ENCODE results near the gene SMIM9.
"Not testable (repeated sequence)": the region's sequence is repeated elsewhere in the genome, so short reads cannot be mapped to it uniquely, and the experiment has no call there.

Gene SMIM9

DNA sequence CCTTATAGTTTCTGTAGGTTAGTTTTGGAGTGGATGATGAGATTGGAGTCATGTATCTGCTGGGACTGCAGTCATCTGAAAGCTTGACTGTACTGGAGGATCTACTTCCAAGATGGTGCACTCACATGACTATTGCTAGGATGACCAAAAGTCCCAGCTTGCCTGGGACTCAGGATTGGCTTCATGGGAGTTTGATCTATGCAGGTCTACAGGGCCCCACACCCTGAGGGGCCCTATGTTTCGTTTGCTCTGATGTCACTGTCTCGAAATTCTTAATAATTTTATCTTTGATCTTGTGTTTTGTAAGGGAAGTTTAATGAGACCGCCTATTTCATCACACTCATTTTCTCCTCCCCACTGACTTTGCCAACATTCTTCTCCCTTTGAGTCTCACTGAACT lies at the start of gene SMIM9:
Gene SMIM9, minus strand, starts transcription at position 101 of the 400 bp plus-strand sequence. CDS start 3,806 bp downstream, outside the sequence.
- DNase-seq, result no peak

DNA sequence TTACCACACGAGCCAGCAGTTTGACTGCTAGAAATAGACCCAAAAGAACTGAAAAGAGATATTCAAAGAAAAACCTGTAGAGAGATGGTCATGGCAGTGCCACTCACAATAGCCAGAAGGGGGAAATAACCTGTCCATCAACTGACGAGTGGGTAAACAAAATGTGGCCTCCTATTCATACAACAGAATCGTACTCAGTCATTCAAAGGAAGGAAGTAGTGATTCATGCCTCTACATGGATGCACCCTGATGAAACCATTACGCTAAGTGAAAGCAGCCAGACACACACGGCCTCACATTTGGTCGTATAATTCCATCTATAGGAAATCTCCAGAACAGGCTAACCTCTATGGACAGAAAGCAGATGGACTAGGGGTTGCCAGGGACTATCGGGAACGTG lies 49.6 kb upstream of the SMIM9 start:
- DNase-seq, result not testable (repeated sequence)

DNA sequence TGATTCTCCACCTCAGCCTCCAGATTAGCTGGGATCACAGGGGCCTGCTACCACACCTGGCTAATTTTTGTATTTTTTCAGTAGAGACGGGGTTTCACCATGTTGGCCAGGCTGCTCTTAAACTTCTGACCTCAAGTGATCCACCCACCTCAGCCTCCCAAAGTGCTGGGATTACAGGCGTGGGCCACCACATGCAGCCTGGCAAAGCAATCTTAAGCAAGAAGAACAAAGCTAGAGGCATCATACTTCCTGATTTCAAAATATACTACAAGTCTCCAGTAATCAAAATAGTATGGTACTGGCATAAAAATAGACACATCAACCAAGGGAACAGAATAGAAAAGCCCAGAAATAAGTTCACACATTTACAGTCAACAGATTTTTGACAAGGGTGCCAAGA lies 38.9 kb upstream of the SMIM9 start:
- no peak for DNase-seq

DNA sequence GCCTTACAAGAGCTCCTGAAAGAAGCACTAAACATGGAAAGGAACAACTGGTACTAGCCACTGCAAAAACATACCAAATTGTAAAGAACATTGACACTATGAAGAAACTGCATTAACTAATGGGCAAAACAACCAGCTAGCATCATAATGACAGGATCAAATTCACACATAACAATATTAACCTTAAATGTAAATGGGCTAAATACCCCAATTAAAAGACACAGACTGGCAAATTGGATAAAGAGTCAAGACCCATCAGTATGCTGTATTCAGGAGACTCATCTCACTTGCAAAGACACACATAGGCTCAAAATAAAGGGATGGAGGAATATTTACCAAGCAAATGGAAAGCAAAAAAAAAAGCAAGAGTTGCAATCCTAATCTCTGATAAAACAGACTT lies 34.1 kb upstream of the SMIM9 start:
- not testable (repeated sequence) for DNase-seq

DNA sequence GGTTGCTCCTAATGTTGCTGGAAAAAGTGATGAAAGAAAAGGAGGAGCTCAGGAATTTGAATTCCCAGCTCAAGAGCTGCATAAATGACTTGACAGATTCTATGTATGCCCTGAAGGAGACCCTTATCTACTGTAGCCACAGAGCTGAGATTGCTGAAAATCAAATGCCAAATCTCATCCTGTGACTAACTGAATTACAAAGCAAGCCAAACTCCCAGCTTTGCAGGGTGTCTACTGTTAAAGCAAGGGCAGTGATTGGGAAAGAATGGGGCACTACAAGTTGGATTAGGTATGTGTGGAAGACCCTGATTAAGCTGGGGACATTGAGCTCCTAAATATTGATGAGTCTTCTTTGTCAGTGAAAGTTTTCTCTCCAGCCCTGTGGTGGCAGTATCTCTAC lies 20.8 kb upstream of the SMIM9 start:
- DNase-seq, result no peak

DNA sequence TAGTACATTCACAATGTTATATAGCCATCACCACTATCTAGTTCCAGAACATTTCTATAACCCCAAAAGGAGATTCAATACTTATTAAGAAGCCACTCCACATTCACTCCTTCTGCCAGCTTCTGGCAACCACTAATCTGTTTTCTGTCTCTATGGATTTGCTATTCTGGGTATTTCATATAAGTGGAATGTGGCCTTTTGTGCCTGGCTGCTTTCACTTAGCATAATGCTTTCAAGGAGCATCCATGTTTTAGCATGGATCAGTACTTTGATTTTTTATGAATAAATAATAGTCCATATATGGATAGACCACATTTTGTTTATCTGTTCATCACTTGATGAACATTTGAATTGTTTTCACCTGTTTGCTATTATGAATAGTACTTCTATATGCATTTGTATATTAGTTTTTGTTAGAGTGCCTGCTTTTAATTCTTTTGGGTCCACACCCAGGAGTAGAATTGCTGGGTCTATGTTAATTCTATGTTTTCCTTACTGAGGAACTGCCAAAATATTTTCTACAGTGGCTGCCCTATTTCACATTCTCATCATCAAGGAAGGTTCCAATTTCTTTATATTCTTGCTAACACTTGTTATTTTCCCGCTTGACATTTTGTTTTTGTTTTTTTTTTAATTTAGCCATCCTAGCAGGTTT lies 16.6 kb upstream of the SMIM9 start:
- no peak for DNase-seq

DNA sequence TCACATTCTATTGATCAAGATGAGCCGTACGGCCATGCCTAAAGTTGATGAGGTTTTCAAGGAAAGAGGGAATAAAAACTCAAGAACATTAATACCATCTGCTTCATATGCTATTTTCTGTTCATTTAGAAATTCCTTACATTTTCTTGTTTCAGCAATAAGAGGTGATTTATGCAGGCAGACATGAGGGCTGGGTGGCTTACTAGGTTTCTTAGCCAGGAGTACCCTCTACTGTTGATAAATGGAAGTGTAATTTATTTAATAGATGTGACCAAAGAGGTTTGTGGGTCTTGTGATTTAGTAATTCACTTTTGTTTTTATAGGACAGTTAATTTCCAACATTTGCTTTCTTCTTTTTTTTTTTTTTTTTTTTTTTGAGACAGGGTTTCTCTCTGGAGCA lies 6.4 kb upstream of the SMIM9 start:
- no peak for DNase-seq

DNA sequence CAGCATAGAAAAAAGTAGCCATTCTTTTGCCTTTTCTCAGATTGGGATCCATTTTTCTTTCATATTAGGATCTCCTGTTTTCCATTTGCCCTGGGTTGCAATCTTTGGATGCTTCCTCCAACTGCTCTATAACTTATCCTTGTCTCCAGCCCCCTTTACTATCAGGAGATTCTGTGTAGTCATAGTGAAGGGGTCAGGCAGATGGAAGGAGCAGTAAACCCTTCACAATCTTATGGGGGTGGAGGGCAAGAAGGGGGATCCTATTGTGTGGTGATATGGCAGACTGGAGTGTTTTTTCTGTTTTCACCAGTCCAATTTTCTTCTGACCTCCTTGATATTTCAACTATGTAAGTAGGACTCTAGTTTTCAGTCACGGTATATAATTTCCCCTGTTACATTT lies 1.7 kb upstream of the SMIM9 start:
- no peak for DNase-seq

DNA sequence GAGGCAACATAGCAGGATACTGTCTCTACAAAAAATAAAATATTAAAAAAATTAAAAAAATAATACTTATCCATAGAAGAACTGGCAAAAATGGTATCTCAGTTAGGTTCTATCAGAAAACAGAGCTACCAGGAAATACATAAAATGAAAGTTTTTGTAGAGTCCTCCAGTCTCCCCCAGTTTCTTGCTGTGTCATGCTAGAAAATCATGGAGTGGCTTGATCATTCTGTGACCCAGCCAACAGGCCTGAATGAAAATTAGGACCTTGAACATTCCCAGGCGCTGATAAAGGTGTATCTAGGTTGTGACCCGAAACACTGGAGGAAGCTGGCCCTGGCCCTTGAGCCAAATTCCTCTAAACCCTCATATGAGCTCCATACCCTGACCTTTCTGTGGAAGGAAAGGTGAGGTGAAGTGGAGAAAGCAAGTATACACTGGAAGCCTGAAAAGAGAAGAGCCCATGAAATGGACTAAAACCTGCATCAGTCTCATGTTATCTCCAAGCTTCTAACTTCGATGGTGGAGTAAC lies 652 bp downstream of the SMIM9 start:
- no peak for DNase-seq

DNA sequence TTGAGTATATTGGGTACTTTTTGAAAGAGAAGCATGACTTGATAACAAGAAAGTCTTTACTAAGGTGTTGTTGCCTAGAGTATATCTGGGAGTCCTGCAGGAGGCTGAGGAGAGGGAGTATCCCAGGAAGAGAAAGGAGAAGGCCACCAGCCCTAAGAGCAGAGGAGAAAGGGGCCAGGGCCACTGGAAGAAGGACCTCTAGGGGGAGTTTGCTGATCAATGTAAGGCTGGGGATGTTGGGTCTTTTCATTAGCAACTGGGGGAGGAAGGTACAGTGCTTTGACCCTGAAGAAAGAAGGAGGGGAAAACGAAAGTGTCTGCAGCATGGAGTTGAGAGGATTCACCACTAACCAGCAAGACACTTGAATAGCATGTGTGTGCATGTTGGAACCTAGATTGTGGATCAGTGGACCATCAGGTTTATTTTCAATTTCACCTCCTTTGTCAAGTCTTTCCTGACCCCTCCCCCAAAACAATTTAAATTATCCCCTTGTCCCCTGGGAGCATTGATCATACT lies 4.5 kb downstream of the SMIM9 start:
- no peak for DNase-seq

DNA sequence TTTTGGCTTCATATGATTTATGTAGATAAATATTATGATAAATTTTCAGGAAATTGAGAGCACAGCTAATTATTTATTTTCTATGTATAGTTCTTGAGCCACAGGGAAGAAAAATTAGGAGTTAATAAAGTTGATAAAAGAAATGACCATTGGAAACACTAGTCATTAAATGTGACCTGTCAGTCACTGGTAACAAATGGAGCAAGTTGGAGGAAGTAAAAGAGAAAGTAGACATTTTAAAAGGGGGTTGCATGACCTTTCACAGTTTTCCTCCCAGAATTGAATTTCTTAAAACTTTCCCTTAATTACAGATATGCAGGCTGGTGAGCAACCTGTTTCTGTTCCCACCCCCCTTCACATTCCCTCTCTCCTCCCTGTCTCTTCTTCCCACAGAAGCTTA lies 5.3 kb downstream of the SMIM9 start:
- DNase-seq, result no peak

DNA sequence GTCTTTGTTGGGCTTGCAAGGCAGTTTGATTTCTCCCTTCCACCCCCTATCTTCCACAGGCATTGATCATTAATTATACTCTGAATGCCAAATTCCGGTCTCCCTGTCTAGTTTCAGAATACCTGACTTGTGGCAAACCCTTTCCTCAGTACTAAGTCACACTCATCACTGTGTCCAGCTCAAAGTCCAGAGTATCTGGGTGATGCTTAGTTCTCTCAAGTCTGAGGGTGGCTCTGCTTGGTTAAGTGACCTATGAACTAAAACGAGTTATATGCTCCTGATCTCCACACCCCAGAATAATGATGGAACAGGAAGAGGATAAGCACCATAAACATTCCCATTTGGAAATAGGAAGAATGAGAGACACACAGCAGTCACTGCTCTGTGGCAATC lies 6.5 kb downstream of the SMIM9 start:
- no peak for DNase-seq

DNA sequence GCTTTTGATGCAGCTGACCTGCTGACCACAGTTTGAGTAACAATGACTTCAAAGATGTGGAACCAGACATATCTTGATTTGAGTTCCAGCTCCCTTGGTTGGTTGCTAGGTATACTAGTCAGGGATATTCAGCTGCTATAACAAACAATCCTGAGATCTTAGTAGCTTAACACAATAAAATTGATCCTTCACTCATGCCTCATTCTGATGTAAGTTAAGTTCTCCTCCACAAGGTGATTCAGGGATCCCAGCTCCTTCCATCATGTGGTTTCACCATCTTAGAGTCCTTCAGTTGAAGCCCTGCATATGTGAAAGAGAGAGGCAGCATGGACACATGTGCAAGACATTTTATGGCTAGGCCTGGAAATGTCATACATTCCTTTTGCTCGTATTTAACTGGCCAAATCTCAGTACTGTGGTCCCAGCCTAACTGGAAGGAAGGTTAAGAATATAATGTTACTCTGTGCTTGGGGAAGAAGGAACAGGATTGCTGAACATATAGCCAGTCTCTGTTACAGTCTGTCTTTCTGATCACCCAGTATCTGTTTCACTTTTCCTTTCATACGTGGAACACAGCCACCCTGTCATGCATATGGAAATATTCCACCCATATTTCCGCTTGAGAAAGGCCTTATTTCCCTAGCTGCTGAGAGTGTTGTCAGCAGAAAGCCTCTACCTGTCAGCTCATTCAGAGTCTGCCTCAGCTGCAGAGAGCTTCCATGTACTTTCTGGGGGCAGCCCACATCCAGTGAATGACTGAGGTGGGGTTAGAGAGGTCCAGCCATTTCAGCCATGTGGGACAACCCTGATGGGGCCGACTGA lies 7.1 kb downstream of the SMIM9 start:
- DNase-seq, result no peak

DNA sequence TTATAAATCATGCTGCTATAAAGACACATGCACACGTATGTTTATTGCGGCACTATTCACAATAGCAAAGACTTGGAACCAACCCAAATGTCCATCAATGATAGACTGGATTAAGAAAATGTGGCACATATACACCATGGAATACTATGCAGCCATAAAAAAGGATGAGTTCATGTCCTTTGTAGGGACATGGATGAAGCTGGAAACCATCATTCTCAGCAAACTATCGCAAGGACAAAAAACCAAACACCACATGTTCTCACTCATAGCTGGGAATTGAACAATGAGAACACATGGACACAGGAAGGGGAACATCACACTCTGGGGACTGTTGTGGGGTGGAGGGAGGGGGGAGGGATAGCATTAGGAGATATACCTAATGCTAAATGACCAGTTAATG lies 8.9 kb downstream of the SMIM9 start:
- not testable (repeated sequence) for DNase-seq

DNA sequence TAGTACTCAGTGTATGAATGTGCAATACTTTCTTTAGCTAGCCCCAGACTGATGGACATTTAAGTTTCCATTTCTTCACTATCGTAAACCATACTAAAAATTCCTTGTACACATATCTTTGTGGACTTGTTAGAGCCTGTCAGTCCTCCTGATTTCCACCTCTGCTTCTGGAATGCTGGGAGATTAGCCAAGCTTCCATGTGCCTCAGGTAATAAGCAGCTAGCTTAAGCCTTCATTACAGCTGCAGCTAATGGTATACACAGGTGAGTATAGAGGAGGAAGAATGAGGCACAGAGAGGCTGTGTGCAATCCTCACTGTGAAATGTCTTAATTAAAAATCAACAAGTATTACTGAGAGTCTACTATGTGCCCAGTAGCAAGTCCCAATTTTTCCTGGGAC lies 9.8 kb downstream of the SMIM9 start:
- no peak for DNase-seq

DNA sequence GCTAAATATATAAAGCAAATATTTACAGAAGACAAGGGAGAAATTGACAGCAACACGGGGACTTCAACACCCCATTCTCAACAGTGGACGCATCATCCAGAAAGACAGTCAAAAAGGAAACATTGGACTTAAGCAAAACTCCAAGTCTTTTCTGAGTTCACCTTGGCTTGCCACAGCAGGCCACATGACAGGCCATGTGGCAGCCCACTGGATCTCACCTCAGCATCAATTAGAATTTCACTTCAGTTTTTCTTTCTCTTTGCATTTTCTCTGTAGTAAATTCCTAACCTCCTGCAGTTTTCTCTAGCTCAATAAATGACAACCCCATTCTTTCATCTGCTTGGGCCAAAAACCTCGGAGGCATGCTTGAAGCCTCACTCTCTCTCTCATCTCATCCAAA lies 12.4 kb downstream of the SMIM9 start:
- no peak for DNase-seq

DNA sequence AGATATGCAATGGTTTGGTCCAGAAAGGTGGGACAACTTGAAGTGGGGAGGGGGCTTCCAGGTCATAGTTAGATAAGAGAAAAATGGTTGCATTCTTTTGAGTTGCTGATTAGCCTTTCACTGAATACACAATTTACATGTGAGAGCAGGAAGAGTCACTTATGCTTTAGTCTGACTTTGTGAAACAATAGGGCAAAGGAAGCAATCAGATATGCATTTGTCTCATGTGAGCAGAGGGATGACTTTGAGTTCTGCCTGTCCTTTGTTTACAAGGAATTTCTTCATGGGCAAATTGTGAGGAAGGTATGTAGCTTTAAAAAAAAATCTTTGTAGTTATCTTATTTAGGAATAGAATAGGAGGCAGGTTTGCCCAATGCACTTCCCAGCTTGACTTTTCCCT lies 12.9 kb downstream of the SMIM9 start:
- DNase-seq, result no peak

DNA sequence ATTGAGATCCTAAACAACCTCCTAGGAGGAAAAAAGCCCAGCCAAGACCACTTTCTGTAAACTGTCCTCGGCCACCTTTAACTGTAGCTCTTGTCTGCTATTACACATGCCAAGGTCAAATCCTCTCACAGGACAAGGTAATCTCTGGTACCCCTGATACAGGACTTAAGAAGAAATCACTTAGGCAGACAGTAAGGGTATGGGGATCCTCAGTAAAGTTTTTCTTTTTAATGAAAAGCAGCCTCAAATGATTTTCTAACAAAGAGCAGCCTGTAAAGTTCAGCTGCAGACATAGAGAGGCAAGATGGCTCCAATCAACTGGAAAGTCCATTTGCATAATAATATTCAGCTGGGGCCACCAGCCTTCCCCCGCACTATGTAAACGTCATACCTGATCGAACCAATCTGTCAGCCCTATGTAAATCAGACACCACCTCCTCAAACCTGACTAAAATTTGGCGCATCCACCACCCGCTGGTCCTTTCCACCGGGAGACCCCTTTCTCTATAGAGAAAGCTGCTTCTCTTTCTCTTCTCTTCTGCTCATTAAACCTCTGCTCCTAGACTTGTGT lies 14.6 kb downstream of the SMIM9 start:
- DNase-seq, result no peak

DNA sequence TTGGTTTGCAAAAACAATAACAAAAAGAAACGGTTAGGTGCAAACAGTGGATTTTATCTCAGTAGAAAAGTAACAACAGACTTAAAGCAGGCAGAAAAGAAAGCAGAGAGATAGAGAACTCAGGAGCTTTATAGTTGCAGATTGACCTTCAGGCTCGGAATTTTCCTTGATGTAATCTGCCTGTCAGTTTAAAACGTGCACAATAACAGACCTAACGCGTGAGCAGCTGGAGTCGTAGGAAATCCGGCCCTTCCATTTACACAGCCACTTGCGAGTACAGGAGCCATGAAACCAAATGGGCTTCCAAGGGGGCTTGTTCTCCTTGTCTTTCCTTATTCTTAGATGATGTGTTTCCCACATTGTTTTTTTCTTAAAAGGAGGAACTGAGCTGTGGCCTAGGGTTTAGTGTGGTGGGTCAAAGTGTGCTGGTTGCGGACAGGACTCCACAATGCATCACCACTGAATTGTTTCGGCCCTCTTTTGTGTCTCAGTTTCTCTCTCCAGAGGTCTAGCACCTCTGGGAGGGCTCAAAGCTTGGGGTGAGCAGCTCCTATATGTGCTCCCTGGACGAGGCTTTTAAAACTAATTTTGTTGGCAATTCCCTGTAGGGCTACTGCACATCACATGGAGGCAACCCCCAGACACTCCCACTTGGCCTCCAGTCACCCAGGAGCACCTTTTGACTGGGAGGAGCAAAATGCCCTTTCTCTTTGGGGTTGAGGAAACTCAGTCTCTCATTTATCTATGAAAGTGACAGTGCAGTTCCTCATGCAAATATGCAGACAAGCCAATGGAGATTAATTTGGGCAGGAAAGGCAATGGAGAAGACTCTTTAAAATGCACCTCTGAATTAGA lies 15.3 kb downstream of the SMIM9 start:
- DNase-seq, result no peak

DNA sequence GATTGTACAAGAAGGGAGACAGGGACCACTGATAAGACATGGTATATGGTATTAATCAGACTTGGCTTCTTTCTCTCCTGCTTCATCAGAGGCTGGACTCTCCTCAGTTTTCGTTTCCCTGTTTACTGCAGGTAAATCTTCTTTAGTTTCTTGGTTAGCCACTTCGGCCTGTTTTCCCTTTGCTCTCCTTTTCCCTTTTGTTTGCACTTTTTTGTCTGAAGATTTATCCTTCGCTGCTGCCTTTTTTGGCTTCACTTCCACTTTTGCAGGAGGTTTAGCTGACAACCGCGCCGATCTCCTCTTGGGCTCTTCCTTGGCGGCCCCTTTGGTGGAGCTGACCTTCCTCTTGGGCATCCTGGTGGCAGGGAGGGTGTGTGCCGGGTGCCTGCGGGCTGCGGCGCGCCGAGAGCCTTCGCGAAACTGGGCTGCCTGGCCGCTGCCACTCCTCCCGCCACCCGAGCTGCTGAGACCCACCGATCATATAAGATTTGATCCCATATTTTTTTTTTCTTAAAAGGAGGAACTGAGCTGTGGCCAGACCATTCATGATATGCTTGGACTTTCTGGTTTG lies 17.3 kb downstream of the SMIM9 start:
- not testable (repeated sequence) for DNase-seq

DNA sequence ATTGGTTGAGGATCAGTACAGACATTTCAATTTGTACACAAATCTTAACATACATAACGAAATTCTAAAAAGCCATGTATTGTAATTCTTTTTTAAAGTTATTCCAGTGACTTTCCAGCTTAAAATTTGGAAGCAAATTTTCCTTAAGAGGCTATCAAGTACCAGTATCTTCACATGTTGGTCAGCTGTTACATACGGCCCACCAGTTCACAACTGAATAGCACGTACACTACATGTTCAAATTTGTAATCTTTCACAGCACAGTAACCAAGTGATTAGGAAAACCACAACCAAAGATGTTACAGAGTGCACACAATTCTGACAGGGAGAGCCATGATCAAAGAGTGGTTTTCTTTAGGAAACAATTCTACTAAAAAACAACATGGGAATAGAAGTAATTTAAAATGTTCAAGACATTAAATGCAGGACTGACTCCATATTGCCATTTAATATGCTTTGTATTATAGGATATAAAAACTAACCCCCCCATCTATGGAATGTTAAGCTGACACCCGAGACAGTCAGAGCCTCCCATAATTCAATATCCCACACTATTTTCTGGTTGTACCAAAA lies 18.1 kb downstream of the SMIM9 start:
- DNase-seq, result not testable (repeated sequence)

DNA sequence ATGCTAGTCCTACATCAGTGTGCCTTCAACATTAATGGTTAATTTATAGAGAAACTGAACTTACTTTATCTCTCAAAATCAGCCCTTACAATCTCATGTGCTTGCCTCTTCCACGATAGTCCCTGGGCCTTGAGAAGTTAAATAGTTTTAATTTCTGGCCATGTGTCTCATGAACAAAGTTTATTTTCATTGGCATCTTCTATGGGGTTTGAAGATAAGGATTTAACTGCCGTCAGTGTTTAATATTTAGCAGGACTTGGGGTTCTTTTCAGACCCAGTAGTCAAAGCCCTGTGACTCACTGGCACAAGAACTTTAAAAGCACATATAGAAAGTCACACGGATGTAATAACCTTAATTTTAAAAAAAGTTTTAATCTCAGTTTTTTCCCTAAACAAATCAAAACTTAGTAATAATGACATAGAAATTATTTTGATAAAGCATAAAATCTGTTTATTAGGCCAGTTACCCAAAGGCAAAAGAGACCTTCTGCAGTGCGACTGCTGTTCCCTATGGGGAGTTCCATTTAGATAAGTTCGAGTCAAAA lies 19.1 kb downstream of the SMIM9 start:
- DNase-seq, result no peak
